Large intestine (tissue), 3 donors: ENCODE data around the gene LSG1. TPM values are rescaled to one million over a fixed set of nuclear protein-coding genes. Genes with fewer than 3 reads are reported as not detected.

Experiments
- DNase-seq, 2 donors: peaks; one replicate each; pipeline versions ENCODE4 v3.0.0 to v3.0.0-alpha.2; 2013
- H3K27ac ChIP-seq: one replicate; pipeline ENCODE4 v1.5.1; 2013; ENCODE audit warnings: low read length
- H3K27me3 ChIP-seq: 2 replicates; pipeline ENCODE4 v1.6.1; 2013; ENCODE audit warnings: low read length; ENCODE audit not compliant: control insufficient read depth, insufficient read depth
- H3K36me3 ChIP-seq: 2 replicates; pipeline ENCODE4 v1.6.1; 2013; ENCODE audit warnings: low read length; ENCODE audit not compliant: control insufficient read depth, insufficient read depth
- H3K4me1 ChIP-seq: one replicate; pipeline ENCODE4 v1.6.1; 2013; ENCODE audit warnings: low read length; ENCODE audit not compliant: control insufficient read depth, insufficient read depth
- H3K4me3 ChIP-seq: one replicate; pipeline ENCODE4 v1.5.1; 2013; ENCODE audit warnings: low read length
- H3K9me3 ChIP-seq: one replicate; pipeline ENCODE4 v1.6.1; 2013; ENCODE audit warnings: mild to moderate bottlenecking, low read depth, low read length, moderate library complexity; ENCODE audit not compliant: control insufficient read depth
- WGBS: methylation state at CpG from one replicate; pipeline ENCODE4 v1.1.5; 2013; ENCODE audit warnings: low lambda C conversion rate; ENCODE audit not compliant: insufficient coverage; 5-methylcytosine and 5-hydroxymethylcytosine counted together
- polyA plus RNA-seq: library from polyadenylated mRNA; unstranded; fragments of 120-200 nt; gene quantifications from one replicate; pipeline ENCODE4 v1.2.1, GENCODE V29; 2013

The LSG1 gene
- polyA plus RNA-seq, 1 donor, result 60.3 TPM

DNA sequence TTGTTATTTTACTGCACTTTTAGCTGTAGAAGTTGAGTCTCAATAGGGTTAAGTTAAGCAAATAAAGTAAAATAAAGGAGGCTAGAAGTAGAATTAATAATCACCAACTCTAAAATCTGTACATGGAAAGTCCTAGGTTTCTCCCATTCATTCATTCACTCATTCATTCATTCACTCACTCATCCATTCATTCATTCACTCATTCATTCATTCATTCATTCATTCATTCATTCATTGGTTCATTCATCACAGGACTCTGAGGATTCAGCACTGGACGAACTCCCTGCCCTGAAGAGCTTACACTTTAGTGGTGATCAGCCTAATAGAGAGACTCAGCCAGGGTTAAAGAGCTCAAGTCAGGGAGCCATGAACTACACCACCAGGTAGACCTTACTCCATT is 4.5 kb upstream of the LSG1 start:
- H3K36me3 ChIP-seq, result no peaks in the 10 kb centered on the region
- H3K27ac ChIP-seq, result no peak overlapping the region
- H3K4me1 ChIP-seq, result peaks cover 2% of the 10 kb centered on the region
- no CpG with 5 or more reads among the region's 1 CpG for WGBS
- no peak overlapping the region for H3K4me3 ChIP-seq
- H3K27me3 ChIP-seq, result peaks cover 9% of the 10 kb centered on the region
- H3K9me3 ChIP-seq, result no peaks in the 10 kb centered on the region
- DNase-seq, result no peak

DNA sequence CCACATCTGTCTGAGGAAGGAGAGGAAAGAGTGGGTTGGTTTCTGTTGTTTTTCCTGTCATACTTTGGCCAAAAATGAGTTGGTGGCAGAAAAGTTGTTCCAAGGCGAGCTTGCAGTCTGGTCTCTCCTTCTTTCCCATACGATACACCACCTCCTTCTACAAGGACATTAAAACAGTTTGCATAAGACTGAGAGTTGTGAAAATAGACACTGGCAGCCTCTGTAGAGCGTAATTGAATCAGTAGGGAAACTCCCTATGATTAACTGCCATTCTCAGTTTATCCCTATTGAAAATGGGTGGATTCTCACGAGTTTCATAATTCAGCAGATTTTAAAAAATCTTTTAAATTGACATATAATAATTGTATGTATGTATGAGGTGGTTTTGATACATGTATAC is 3.7 kb upstream of the LSG1 start:
- WGBS, result 0% methylated on average over 1 of the region's 4 CpGs
- Histone ChIP-seq H3K4me3 (no peak overlapping the region), H3K4me1 (peaks cover 9% of the 10 kb centered on the region), H3K27me3 (peaks cover 9% of the 10 kb centered on the region), H3K27ac (no peak overlapping the region), H3K9me3 (no peaks in the 10 kb centered on the region), H3K36me3 (no peaks in the 10 kb centered on the region)
- DNase-seq, result no peak

DNA sequence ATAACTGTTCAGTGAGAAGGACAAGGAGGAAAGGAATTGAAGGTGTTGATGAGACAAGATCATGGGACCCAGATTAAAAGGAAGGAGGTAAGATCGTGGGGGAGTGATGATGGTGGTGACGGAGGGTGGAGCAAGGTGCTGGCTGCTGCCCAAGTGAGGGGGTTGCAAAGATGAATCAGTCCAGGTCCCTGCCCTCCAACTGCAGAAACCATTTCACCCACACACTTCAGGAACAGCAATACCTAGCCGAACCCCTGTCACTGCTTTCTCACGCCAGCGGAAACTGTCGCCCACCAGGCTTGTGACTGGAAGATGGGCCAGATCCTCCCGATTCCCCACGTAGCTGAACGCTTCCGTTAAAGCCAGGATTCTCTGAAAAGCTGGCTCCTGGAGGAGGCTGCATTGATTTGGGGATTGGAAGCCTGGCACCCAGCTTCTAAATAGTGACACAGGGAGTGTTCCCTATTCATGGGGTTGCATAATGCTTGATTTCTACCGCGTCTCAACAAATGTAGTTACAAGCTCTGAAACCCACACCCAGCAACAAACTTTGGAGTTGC is 3.2 kb upstream of the LSG1 start:
- Histone ChIP-seq H3K36me3 (no peaks in the 10 kb centered on the region), H3K9me3 (no peaks in the 10 kb centered on the region), H3K4me3 (no peak overlapping the region), H3K27ac (no peak overlapping the region), H3K27me3 (peaks cover 9% of the 10 kb centered on the region), H3K4me1 (peaks cover 11% of the 10 kb centered on the region)
- DNase-seq, result no peak
- 70% methylated on average over 2 of the region's 12 CpGs for WGBS

DNA sequence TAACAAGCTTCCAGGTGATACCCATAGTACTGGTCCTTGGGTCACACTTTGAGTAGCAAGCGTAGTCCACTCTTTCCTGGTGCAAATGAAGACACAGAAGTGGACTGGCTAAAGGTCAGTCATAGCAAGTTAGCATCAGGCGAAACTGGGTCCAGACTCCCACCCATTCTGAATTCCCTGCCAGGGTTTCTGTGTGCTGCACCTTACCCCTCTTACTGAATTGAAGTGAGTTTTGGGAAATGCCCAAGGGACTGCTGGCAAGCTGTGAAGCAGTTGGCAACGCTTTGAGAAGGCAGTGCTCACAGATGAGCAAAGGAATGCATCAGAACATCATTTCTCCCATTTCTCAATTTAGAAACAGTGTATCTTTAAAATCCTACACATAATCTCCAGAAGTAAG is 1.8 kb upstream of the LSG1 start:
- WGBS, result no CpG with 5 or more reads among the region's 3 CpGs
- H3K36me3 ChIP-seq, result peaks cover 8% of the 10 kb centered on the region
- no peak overlapping the region for H3K27ac ChIP-seq
- peaks cover 9% of the 10 kb centered on the region for H3K27me3 ChIP-seq
- H3K4me3 ChIP-seq, result no peak overlapping the region
- H3K4me1 ChIP-seq, result peaks cover 11% of the 10 kb centered on the region
- H3K9me3 ChIP-seq, result no peaks in the 10 kb centered on the region
- DNase-seq, result no peak

DNA sequence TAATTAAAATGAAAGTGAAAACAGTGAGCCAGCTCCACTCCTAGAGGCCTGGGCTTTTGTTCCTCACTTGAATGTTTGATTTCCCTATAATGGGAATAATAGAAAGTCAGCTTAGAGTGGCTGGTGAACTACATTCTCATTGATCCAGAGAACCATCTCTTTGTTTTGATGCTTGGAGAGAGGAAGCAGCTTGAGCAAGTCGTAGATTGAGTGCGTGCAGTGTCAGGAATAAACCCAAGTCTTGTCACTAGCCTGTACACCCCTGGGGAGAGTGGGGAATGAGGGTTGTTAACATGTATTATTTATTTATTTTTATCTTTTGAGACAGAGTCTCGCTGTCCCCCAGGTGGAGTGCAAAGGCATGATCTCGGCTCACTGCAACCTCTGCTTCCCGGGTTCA is 885 bp upstream of the LSG1 start:
- Histone ChIP-seq H3K4me3 (peak overlapping the region; percentile 81), H3K9me3 (no peaks in the 10 kb centered on the region), H3K27me3 (peaks cover 9% of the 10 kb centered on the region), H3K4me1 (peaks cover 11% of the 10 kb centered on the region), H3K36me3 (peaks cover 11% of the 10 kb centered on the region), H3K27ac (peak overlapping the region; percentile 93)
- DNase-seq, result no peak
- WGBS, result no CpG with 5 or more reads among the region's 5 CpGs

DNA sequence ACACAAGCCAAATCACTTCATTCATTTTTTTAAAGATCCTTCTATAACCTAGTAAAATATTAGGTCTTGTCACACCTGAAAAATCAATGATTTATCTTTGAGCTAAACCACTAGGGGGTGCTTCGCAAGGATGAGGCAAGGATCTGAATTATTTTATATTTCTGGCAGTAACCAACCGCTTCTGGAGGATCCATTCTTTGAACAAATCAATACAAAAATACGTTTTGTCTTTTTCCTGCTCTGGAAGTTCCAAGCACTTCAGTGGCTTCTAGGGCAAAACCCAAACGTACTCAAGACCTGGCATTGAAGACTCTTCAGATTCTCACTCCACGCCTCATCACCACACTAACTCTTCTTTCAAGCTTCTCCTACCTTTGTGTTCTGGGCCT is 486 bp downstream of the LSG1 start:
- Histone ChIP-seq H3K4me1 (peaks cover 11% of the 10 kb centered on the region), H3K27ac (peak overlapping the region; percentile 93), H3K36me3 (peaks cover 16% of the 10 kb centered on the region), H3K4me3 (peak overlapping the region; percentile 81), H3K27me3 (peaks cover 9% of the 10 kb centered on the region), H3K9me3 (no peaks in the 10 kb centered on the region)
- DNase-seq, result peak in 1 of 2 donors; percentile 61
- WGBS, result no CpG with 5 or more reads among the region's 5 CpGs

DNA sequence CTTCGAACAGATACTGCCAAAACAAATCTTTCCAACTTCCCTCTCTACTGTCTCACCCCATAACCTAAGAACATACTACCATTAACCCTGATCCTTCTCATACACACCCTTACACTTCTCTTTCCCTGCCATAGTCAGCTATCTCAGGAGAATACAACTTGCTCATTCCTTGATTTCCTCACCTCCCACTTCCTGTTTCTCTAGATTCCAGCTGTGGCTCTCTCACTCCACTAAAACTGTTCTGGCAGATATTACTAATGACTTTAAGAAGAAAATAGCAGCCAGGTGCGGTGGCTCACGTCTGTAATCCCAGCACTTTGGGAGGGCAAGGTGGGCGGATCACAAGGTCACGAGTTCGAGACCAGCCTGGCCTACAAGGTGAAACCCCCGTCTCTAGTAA is 4.6 kb downstream of the LSG1 start:
- Histone ChIP-seq H3K36me3 (peaks cover 43% of the 10 kb centered on the region), H3K4me1 (peaks cover 9% of the 10 kb centered on the region), H3K4me3 (no peak overlapping the region), H3K27ac (no peak overlapping the region), H3K9me3 (no peaks in the 10 kb centered on the region), H3K27me3 (no peaks in the 10 kb centered on the region)
- no CpG with 5 or more reads among the region's 7 CpGs for WGBS
- DNase-seq, result no peak

DNA sequence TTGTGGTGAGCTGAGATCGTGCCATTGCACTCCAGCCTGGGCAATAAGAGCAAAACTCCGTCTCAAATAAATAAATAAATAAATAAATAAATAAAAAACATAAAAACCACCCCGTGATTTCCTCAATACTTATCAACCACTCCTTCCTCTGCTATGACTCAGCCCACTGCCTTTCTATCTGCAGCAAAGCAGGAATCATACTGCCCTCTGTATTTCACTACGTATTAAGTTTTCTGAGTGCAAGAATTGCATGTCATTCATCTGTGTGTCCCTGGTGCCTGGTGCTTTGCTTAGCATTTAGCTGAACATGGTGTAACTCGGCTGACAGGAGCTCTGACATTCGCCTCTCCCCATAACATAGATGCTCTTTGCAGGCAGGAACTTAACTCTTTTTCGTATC is 7.1 kb downstream of the LSG1 start:
- Histone ChIP-seq H3K4me1 (no peaks in the 10 kb centered on the region), H3K27me3 (no peaks in the 10 kb centered on the region), H3K9me3 (no peaks in the 10 kb centered on the region), H3K4me3 (no peak overlapping the region), H3K27ac (no peak overlapping the region), H3K36me3 (peaks cover 58% of the 10 kb centered on the region)
- WGBS, result 100% methylated on average over 1 of the region's 7 CpGs
- DNase-seq, result no peak

DNA sequence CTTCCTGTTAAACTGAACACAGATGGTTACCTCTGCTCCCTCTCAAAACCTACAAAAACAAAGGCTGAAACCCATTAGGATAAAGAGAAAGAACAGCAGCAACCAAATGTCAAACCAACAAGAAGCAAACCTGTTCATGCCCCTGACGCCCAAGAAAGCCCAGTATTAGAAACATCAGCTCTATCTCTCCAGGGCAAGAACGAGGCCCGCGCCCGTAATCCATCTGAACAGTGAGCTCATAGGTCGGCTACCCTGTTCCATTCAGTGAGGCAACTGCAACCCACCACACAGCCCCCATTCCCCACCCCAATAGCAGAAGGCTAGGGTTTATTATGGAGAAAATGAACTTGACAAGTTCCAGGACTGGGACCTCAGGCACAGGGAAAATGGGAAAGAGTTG is 10.0 kb downstream of the LSG1 start:
- Histone ChIP-seq H3K36me3 (peaks cover 59% of the 10 kb centered on the region), H3K9me3 (no peaks in the 10 kb centered on the region), H3K4me3 (no peak overlapping the region), H3K27me3 (no peaks in the 10 kb centered on the region), H3K27ac (no peak overlapping the region), H3K4me1 (no peaks in the 10 kb centered on the region)
- no peak for DNase-seq
- WGBS, result no CpG with 5 or more reads among the region's 6 CpGs

DNA sequence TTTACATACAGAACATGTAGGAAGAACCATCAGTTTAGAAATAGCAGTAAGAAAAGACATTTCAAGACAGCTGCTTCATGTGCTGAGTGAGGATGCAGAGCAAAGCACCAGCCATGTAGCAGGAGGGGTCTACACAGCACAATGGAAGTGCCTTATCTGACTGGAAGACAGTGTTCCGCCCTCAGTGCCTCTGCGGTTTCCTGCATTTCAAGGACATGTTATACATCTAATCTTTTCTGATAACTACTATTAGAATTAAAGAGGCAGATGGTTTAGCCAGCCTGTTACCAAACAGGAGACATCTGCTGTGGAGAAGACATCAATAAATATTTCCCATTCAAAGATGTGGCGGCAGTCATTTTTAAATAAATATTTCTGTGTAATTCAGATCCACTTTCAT is 10.6 kb downstream of the LSG1 start:
- no peak for DNase-seq
- H3K4me3 ChIP-seq, result no peak overlapping the region
- WGBS, result no CpG with 5 or more reads among the region's 3 CpGs
- H3K27ac ChIP-seq, result no peak overlapping the region
- no peaks in the 10 kb centered on the region for H3K27me3 ChIP-seq
- H3K9me3 ChIP-seq, result no peaks in the 10 kb centered on the region
- H3K4me1 ChIP-seq, result no peaks in the 10 kb centered on the region
- H3K36me3 ChIP-seq, result peaks cover 57% of the 10 kb centered on the region

DNA sequence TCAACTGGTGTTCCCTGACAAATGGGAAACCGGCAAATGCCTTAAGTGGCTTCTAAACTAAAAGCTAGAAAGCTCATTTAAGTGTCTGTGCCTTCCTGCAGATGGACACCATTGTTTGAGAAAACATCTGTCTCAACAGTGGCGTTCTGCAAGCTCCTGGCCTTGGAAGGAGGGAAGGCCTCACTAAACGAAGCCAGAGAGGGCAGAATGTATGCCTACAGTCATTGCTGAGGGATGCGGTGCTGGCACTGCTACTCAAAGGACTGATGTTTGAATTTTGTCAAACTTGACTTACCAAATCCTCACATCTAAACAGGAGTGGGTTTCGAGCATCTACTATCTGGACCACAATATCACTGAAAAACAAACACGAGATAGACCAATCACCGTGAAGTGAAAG is 12.2 kb downstream of the LSG1 start:
- no peak overlapping the region for H3K27ac ChIP-seq
- H3K4me3 ChIP-seq, result no peak overlapping the region
- H3K36me3 ChIP-seq, result peaks cover 48% of the 10 kb centered on the region
- no CpG with 5 or more reads among the region's 7 CpGs for WGBS
- DNase-seq, result no peak
- H3K9me3 ChIP-seq, result no peaks in the 10 kb centered on the region
- no peaks in the 10 kb centered on the region for H3K27me3 ChIP-seq
- H3K4me1 ChIP-seq, result no peaks in the 10 kb centered on the region
